Adipose tissue (tissue), 3 donors: ENCODE data around the gene ZNF654. TPM values are rescaled to one million over a fixed set of nuclear protein-coding genes. Genes with fewer than 3 reads are reported as not detected.
"Not testable (repeated sequence)": the region's sequence is repeated elsewhere in the genome, so short reads cannot be mapped to it uniquely, and the experiment has no call there.

ENCODE experiments used
- H3K27ac ChIP-seq: one replicate; pipeline ENCODE4 v1.5.1; 2013; ENCODE audit warnings: low read depth, low read length
- WGBS, 3 donors: extraction: QIAGEN DNeasy Blood & Tissue Kit; methylation state at CpG; one replicate each; pipeline ENCODE4 v1.1.7; 2013; 5-methylcytosine and 5-hydroxymethylcytosine counted together
- polyA plus RNA-seq, 3 donors: library from polyadenylated mRNA; stranded (reverse); fragments of 200-250 nt; gene quantifications; one replicate each; pipeline ENCODE4 v1.2.3, GENCODE V29; 2013
- donor health status: healthy with polysubstance abuse.
- donor health status: Bipolar disorder and iron deficiency.
- donor health status: healthy.

Gene ZNF654
- polyA plus RNA-seq, 3 donors, result 2.3 to 4.4 (median 4.1) TPM

DNA sequence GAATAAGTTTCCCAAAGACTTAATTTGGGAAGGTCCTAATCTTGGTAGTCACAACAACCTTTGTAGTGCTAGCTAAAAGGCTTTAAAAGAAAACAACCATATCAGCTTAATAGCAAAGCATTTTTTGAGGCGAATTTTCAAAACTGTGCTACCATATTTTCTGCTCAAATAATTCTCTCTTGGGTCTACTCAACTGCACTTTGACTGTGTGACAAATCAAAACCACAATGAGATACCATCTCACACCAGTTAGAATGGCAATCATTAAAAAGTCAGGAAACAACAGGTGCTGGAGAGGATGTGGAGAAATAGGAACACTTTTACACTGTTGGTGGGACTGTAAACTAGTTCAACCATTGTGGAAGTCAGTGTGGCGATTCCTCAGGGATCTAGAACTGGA lies 59.5 kb downstream of the ZNF654 start:
- not testable (repeated sequence) for H3K27ac ChIP-seq
- WGBS, 3 donors, result 96 to 100% (median 100%) methylated on average over 1 of the region's 2 CpGs

DNA sequence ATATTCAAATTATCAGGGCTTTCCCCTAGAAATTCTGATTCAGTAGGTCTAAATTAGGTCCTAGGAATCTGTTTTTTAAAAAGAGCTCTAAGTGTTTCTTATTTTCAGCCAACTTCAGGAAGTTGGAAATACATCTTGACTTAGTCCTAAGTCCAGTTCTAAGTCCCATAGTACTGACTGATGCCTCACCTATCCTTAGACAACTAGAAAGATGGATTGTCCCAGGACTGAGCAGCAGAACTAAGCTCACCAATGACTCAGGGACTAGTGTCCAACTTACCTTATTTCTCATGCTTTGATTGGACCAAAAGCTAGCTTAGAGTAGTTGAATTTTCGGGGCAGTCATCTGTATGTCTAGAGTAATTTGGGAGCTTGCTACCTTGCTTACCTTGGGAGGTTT lies 64.5 kb downstream of the ZNF654 start:
- H3K27ac ChIP-seq, result no peak overlapping the region
- 95 to 100% (median 99%) methylated on average over 1 of the region's 1 CpG for WGBS, 3 donors

DNA sequence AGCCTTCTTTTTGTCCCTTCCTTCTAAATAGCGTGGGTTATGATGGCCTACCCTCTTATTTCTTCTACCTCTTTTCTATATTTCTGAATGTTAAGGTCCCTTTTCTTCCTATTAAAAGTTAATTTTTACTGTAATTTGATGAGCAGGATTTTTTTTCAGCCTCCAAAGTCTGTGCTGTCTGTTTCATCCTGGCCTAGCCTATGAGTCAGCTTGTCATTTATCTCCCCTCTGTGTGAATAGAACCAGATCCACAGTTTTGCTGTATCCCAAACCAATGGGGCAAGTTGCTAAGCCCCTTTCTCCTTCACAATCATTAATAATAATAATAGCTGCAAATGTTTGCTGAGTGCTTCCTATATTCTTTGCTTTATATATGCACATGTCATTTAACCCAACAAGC lies 72.6 kb downstream of the ZNF654 start:
- no peak overlapping the region for H3K27ac ChIP-seq
- WGBS, 3 donors, result 88 to 95% (median 91%) methylated on average over 1 of the region's 1 CpG

DNA sequence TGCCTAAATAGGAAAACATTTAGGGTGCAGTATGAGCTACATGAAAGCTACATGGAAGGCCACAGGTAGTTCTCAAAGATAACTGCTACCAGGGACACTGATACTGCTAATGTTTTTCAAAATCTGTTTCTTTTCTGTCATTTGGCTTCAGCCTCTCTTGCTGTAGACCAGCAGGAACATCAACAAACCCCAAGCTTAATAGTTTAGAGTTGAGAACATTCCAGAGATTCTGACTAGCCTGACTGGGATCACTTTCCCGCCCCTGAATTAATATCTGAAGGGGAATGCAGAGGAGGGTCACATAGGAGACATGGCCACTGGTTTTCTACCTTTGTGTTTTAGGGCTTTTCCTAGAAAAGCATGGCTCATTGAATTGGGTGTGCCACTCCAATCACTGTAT lies 73.8 kb downstream of the ZNF654 start:
- no peak overlapping the region for H3K27ac ChIP-seq
- WGBS, 3 donors, result 94 to 98% (median 97%) methylated on average over 1 of the region's 1 CpG

DNA sequence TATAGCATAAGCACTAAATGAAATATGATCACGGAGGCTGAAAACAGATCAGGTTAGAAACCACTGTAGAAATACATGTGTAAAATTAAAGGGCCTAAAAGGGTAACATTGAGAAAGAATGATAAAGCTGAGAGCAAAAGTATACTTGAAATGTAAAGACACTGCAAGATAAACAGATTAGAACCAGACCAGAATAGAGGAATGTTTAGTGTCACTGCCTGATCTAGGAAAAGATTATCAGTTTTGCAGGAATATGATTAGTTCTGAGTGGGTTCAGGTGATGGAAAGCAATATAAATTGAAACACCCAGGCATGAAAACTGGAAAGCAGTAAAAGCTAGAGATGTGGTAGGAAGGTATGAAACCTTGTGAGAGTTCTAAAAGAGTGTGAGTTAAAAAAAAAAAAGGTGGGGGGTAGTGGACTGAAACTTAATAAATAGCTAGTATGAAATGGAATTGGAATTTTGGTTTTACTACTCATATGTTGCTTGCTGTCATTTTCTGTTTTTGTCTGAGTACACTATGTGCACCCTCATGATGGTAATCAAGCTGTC lies 74.7 kb downstream of the ZNF654 start:
- no peak overlapping the region for H3K27ac ChIP-seq
- 37 to 50% (median 46%) methylated on average over 1 of the region's 1 CpG for WGBS, 3 donors

GRCh38 chr3:88137836-88138235 lies 78.8 kb downstream of the ZNF654 start:
- no peak overlapping the region for H3K27ac ChIP-seq
- WGBS, 3 donors, result 83 to 91% (median 90%) methylated on average over 1 of the region's 1 CpG

DNA sequence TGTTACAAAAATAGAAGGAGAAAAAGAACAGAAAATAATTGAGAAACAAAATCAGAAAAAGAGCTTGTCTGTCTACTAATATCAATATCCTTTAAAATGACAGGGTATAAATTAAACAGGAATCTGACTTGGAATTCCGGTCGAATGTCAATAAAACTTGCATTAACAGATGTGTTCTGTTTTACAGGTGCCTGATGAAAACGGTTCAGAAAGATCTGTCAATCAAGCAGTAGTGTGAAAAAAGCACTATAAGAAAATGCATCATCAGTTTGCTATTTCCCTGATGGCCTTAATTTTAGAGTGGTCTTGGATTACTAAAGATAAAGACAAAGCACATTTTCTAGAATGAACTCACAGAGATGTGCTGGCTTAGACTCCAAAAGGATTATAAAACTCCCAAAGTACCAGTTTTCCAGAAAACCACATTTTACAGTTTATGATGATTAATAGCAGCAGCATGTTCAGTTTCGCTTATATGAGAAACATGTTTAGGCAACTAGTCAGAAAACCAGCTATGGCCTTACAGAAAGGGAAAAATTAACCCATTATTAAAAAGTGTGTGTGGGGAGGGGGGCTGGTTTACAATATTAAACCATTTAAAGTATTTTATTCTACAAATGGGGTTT lies 82.5 kb downstream of the ZNF654 start:
- WGBS, 3 donors, result 48 to 79% (median 67%) methylated on average over 4 of the region's 4 CpGs
- no peak overlapping the region for H3K27ac ChIP-seq

GRCh38 chr3:88142094-88142624 lies 83.1 kb downstream of the ZNF654 start:
- WGBS, 3 donors, result 28 to 86% (median 84%) methylated on average over 3 of the region's 3 CpGs
- no peak overlapping the region for H3K27ac ChIP-seq

DNA sequence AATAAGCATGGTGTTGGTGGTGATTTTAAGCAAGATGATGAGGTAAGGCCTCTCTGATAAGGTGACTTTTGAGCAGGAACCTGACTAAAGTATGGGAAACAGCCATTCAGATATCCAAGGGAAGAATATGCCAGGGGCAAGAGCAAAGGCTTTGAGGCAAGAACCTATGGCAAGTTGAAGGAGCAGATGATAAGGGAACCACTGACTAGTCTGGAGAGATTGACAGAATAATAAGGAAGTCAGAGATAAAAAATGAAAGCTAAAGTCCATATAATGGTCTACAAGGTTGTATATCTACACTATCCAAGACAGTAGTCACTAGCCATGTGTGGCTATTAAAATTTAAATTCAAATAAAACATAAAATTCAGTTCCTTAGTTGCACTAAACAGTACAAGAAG lies 88.2 kb downstream of the ZNF654 start:
- H3K27ac ChIP-seq, result no peak overlapping the region

DNA sequence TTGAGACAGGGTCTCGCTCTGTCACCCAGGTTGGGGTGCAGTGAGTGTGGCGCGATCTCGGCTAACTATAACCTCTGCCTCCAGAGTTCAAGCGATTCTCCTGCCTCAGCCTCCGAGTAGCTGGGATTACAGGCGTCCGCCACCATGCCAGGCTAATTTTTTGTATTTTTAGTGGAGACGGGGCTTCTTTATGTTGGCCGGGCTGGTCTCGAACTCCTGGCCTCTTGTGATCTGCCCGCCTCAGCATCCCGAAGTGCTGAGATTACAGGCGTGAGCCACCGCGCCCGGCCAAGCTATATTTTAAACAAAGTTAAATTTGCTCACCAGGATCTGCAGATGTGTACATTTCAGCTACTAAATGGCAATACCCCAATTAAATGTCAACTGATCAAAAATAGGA lies 89.6 kb downstream of the ZNF654 start:
- 62 to 70% (median 66%) methylated on average over 17 of the region's 17 CpGs for WGBS, 3 donors
- no peak overlapping the region for H3K27ac ChIP-seq

DNA sequence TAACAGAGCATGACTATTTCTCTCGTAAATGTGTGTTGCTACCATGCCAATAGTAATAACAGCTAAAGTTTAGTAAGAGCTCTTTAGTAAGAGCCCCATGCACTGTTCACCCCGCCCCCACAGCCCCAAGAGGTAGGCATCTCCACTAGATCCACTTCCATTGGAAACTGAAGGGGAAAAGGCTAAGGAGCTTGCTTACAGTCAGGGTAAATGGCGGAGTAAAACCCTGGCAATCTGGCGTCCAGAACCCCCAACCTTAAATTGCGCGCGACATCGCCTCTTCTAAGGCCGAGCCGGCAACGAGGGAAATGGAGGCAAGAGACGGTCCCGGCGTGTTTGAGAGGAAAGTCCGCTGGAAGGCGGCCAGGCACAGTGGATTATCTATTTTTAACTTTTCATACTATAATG lies 90.0 kb downstream of the ZNF654 start:
- 0 to 1% (median 0%) methylated on average over 16 of the region's 16 CpGs for WGBS, 3 donors
- H3K27ac ChIP-seq, result no peak overlapping the region

GRCh38 chr3:88149509-88150362 lies 90.7 kb downstream of the ZNF654 start, which contains the start of gene C3orf38:
C3orf38 (plus strand) TSS chr3:88149959; CDS start chr3:88150053, 94 bp downstream.
- WGBS, 3 donors, result 0% methylated on average over 57 of the region's 57 CpGs
- peak within 1 kb of the TSS; percentile 83 for H3K27ac ChIP-seq

GRCh38 chr3:88150371-88150770 lies 91.3 kb downstream of the ZNF654 start:
- 0 to 1% (median 1%) methylated on average over 8 of the region's 8 CpGs for WGBS, 3 donors
- H3K27ac ChIP-seq, result peak overlapping the region; percentile 83

GRCh38 chr3:88150806-88151205 lies 91.8 kb downstream of the ZNF654 start:
- H3K27ac ChIP-seq, result no peak overlapping the region
- 1 to 2% (median 2%) methylated on average over 6 of the region's 6 CpGs for WGBS, 3 donors

- no peak overlapping the region for H3K27ac ChIP-seq
These were observed 92.3 kb downstream of the ZNF654 start for GRCh38 chr3:88151358-88151757.

GRCh38 chr3:88152841-88153240 lies 93.8 kb downstream of the ZNF654 start:
- H3K27ac ChIP-seq, result no peak overlapping the region
- WGBS, 3 donors, result 62 to 89% (median 67%) methylated on average over 2 of the region's 2 CpGs

More at GRCh38 chr3:88151358-88151757, 92.3 kb downstream of the ZNF654 start:
- 38 to 57% (median 49%) methylated on average over 4 of the region's 4 CpGs for WGBS, 3 donors

DNA sequence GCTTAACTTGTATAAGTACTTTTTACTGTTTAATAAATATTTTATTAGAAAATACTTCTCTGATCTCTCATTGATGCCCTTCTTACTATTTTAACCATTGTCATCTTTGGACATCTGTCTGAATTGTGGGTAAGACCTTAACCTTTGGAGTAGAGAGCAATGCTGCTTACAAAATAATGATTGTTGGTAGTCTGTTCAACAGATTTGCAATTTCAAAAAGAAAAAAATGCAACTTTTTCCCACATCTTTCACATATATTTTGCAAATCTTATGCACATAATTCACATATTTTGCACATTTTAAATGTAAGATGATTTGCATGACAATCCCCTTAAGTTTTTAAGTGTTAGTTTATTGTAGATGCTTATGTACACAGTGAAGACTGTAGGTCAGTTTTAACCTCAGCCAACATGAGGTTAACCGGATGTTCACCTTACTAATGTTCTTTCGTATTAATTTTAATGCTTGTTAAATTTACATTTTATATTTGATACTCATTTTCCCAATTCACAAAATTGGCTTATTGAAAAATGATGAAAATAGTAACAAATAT lies 107.4 kb downstream of the ZNF654 start:
- 94 to 97% (median 96%) methylated on average over 2 of the region's 2 CpGs for WGBS, 3 donors

DNA sequence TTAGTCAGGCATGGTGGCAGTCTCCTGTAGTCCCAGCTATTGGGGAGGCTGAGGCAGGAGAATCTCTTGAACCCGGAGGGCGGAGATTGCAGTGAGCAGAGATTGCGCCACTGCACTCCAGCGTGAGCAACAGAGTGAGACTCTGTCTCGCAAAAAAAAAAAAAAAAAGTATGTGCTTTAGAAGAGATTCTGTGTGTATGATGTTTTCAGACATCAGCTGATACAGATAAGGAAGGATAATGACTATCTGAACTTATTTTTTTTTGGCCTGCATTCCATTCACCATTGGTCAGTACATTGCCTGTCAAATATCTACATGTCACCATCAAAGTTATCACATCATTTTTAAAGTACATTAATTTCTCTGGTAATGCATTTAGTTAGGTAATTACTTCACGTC lies 108.1 kb downstream of the ZNF654 start:
- WGBS, 3 donors, result 91 to 95% (median 93%) methylated on average over 6 of the region's 6 CpGs
- no peak overlapping the region for H3K27ac ChIP-seq

More for the DNA sequence above, 107.4 kb downstream of the ZNF654 start:
- H3K27ac ChIP-seq, result no peak overlapping the region

DNA sequence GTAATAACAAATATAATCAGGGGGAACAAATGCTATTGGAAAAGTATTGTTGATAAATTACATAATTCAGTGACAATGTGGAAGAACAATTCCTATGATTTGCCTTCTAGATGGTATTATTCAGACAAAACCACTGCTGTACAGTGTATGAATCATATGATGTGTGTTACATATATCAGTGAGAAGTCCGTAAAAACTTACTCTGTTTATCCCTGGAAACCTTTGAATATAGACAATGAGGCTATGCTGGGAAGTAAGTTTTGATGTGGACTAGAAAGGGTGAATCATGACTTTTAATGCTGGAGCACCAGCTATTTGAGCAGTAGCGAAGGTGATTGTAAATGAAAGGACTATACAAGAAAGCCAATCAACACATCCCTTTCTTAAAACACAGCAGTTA lies 108.6 kb downstream of the ZNF654 start:
- 96 to 100% (median 97%) methylated on average over 2 of the region's 2 CpGs for WGBS, 3 donors
- no peak overlapping the region for H3K27ac ChIP-seq
